Activated B cell treated with CpG ODN at 0.5 μM for 24 hours (primary cell): ENCODE results near the gene CORIN. TPM values are rescaled to one million over a fixed set of nuclear protein-coding genes. Genes with fewer than 3 reads are reported as not detected.

Source experiments
- ATAC-seq: fragments of 200-7000 bp; cut with Tn5 transposase; one replicate; pipeline ENCODE4 v1.10.0; 2021; ENCODE audit warnings: low read depth, mild to moderate bottlenecking, moderate library complexity
- CTCF ChIA-PET: fragments of 350-600 bp; sonication (Branson Sonifier 250); formaldehyde crosslinking; loops from one replicate; lab custom pipeline; 2021; ENCODE audit warnings: antibody characterized with exemption; lab: Charles Lee
- POLR2A ChIA-PET: fragments of 350-600 bp; sonication (Branson Sonifier 250); formaldehyde crosslinking; loops from one replicate; lab custom pipeline; 2021; ENCODE audit warnings: antibody characterized with exemption; lab: Charles Lee
- DNase-seq: peaks from one replicate; pipeline ENCODE4 v3.0.0; 2022
- H3K27ac Mint-ChIP-seq: one replicate; pipeline ENCODE4 v1.8.0; 2020; ENCODE audit warnings: mixed read lengths
- H3K27me3 Mint-ChIP-seq: one replicate; pipeline ENCODE4 v1.8.0; 2021; ENCODE audit warnings: mixed read lengths
- H3K36me3 Mint-ChIP-seq: one replicate; pipeline ENCODE4 v1.8.0; 2021; ENCODE audit warnings: low read depth, mixed read lengths
- H3K4me1 Mint-ChIP-seq: one replicate; pipeline ENCODE4 v1.8.0; 2021; ENCODE audit warnings: mixed read lengths
- H3K4me3 Mint-ChIP-seq: one replicate; pipeline ENCODE4 v1.8.0; 2020; ENCODE audit warnings: mild to moderate bottlenecking, mixed read lengths
- H3K9me3 Mint-ChIP-seq: one replicate; pipeline ENCODE4 v1.8.0; 2020; ENCODE audit warnings: mixed read lengths
- intact Hi-C: fragments of 100-400 bp; cut with micrococcal nuclease; formaldehyde crosslinking; loops from one replicate; pipeline ENCODE4 v1.15.1; 2024
- total RNA-seq: library from RNA; stranded (reverse); gene quantifications from 2 replicates; pipeline ENCODE4 v1.2.3, GENCODE V29; 2022
- TF ChIP-seq, protein P1 (sequence below): fragments of 200-600 bp; IDR thresholded peaks from one replicate; pipeline ENCODE4 v1.8.0; 2022; ENCODE audit warnings: antibody characterized with exemption, mild to moderate bottlenecking

CORIN gene
- total RNA-seq, 1 donor from 2014 or later = not detected

DNA sequence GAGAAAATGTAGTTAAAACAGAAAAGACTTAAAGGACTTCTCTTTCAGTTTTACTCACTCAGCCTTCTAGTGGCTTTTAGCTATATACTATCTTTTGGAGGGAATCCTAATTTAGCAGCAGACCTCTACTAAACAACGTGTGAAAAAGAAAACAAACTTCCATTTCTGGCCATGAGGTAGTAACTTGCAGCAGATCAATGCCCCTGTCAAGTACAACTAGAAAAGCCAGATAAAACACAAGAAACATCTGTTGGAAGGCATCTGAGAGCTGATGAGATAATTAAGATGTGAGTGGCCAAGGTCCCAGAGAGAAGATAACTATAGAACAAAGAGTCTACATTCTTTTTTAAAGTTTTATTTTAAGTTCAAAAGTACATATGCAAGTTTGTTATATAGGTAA, 101.7 kb downstream of the CORIN start:
- TF ChIP-seq, protein P1, sequence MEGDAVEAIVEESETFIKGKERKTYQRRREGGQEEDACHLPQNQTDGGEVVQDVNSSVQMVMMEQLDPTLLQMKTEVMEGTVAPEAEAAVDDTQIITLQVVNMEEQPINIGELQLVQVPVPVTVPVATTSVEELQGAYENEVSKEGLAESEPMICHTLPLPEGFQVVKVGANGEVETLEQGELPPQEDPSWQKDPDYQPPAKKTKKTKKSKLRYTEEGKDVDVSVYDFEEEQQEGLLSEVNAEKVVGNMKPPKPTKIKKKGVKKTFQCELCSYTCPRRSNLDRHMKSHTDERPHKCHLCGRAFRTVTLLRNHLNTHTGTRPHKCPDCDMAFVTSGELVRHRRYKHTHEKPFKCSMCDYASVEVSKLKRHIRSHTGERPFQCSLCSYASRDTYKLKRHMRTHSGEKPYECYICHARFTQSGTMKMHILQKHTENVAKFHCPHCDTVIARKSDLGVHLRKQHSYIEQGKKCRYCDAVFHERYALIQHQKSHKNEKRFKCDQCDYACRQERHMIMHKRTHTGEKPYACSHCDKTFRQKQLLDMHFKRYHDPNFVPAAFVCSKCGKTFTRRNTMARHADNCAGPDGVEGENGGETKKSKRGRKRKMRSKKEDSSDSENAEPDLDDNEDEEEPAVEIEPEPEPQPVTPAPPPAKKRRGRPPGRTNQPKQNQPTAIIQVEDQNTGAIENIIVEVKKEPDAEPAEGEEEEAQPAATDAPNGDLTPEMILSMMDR = no peak
- H3K9me3 Mint-ChIP-seq = peaks cover 10% of the 10 kb centered on the region
- H3K27me3 Mint-ChIP-seq = peaks cover 12% of the 10 kb centered on the region
- no peak for ATAC-seq
- DNase-seq = no peak
- H3K4me3 Mint-ChIP-seq = no peak overlapping the region
- H3K27ac Mint-ChIP-seq = no peak overlapping the region
- intact Hi-C loops = no loop called here
- CTCF ChIA-PET = no interaction called here
- POLR2A ChIA-PET = no interaction called here
- H3K4me1 Mint-ChIP-seq = no peaks in the 10 kb centered on the region
- H3K36me3 Mint-ChIP-seq = no peaks in the 10 kb centered on the region

DNA sequence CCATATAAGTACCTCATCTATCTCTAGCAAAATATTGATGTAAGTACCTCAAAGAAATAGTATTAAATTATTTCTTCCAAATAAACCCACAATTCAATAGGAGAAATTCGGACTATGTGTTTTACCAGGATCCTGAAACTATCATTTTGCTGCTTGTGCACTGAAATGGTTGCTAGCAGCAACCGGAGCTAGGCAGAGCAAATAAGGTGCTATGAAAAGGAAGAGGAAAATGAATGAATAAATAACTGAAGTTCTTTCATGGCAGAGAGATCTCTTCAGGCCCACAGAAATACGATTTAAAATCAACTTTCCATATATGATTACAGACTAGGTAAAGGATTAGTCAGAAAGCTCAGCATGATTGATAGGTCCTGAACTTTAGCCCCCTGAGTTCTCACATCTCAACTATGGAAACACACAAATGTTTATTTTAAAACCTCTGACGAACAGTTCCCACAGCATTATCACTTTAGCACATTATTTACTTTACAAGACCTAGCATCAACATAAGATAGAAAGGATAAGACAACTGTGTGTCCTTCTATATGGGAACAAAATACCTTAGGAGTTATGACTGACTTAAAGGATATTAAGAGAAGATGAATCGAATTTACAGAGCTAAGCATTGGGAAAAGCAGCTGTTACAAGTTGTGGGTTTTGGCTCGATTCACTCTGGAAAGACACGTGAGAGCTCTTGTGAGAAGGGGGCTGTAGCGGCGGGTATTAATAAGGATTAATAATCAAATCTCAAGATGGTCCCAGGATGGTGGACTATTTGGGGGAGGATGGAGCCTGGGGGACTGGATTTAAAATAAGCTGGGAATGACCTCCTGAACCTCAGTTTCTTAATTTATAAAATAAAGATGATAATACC, 104.3 kb downstream of the CORIN start:
- no peak for DNase-seq
- TF ChIP-seq, protein P1 = no peak
- CTCF ChIA-PET = no interaction called here
- Mint-ChIP-seq H3K9me3 (no peaks in the 10 kb centered on the region), H3K27ac (no peak overlapping the region), H3K4me3 (no peak overlapping the region), H3K36me3 (no peaks in the 10 kb centered on the region), H3K27me3 (peaks cover 14% of the 10 kb centered on the region), H3K4me1 (no peaks in the 10 kb centered on the region)
- POLR2A ChIA-PET = no interaction called here
- intact Hi-C loops = no loop called here
- ATAC-seq = no peak

DNA sequence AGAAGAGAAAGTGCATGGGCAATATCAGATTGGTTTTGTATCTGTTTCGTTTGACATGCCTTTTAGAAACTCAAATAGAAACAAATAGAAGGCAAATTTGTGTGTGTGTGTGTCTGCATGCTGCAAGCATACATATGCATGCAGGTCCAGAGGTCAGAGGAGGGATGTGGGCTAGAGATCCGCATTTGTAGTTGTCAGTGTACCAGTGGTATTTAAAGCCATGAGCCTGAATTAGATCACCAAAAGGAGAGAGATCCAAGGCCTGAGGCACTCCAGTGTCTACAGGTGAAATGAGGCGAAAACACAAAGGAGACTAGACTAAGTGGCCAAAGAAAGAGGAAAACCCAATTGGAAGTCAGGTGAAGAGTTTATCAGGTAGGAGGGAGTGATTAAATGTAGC, 106.7 kb downstream of the CORIN start:
- no peaks in the 10 kb centered on the region for H3K4me1 Mint-ChIP-seq
- H3K4me3 Mint-ChIP-seq = no peak overlapping the region
- no peaks in the 10 kb centered on the region for H3K36me3 Mint-ChIP-seq
- POLR2A ChIA-PET = no interaction called here
- TF ChIP-seq, protein P1 = no peak
- H3K27ac Mint-ChIP-seq = no peak overlapping the region
- DNase-seq = no peak
- intact Hi-C loops = no loop called here
- no peaks in the 10 kb centered on the region for H3K9me3 Mint-ChIP-seq
- H3K27me3 Mint-ChIP-seq = peaks cover 9% of the 10 kb centered on the region
- CTCF ChIA-PET = no interaction called here
- no peak for ATAC-seq

GRCh38 chr4:47729131-47729680, 108.7 kb downstream of the CORIN start:
- Mint-ChIP-seq H3K4me3 (no peak overlapping the region), H3K9me3 (no peaks in the 10 kb centered on the region), H3K4me1 (no peaks in the 10 kb centered on the region), H3K36me3 (no peaks in the 10 kb centered on the region), H3K27me3 (peaks cover 20% of the 10 kb centered on the region), H3K27ac (no peak overlapping the region)
- TF ChIP-seq, protein P1 = no peak
- intact Hi-C loops = no loop called here
- POLR2A ChIA-PET = no interaction called here
- ATAC-seq = no peak
- no peak for DNase-seq
- CTCF ChIA-PET = no interaction called here

- intact Hi-C loops = no loop called here
- Mint-ChIP-seq H3K9me3 (no peaks in the 10 kb centered on the region), H3K36me3 (no peaks in the 10 kb centered on the region), H3K4me3 (no peak overlapping the region), H3K27me3 (peaks cover 35% of the 10 kb centered on the region), H3K27ac (no peak overlapping the region), H3K4me1 (no peaks in the 10 kb centered on the region)
- ATAC-seq = no peak
- ChIA-PET POLR2A (no interaction called here), CTCF (no interaction called here)
- DNase-seq = no peak
- TF ChIP-seq, protein P1 = no peak
These were observed 115.8 kb downstream of the CORIN start for GRCh38 chr4:47721892-47722575.
